Measurements from ENCODE around the gene CFAP77. TPM values are rescaled to one million over a fixed set of nuclear protein-coding genes. Genes with fewer than 3 reads are reported as not detected.

CFAP77 gene
- total and polyA plus RNA-seq, 2 of the 4 experiments (the other 2 are of a cell fraction) = not detected

GRCh38 chr9:132571806-132572600 is 162.0 kb downstream of the CFAP77 start (continued):
- no peak for TF ChIP-seq BHLHE40 (IDR thresholded peaks at IDR 0.05; ENCODE audit: low read depth, low read length)

DNA sequence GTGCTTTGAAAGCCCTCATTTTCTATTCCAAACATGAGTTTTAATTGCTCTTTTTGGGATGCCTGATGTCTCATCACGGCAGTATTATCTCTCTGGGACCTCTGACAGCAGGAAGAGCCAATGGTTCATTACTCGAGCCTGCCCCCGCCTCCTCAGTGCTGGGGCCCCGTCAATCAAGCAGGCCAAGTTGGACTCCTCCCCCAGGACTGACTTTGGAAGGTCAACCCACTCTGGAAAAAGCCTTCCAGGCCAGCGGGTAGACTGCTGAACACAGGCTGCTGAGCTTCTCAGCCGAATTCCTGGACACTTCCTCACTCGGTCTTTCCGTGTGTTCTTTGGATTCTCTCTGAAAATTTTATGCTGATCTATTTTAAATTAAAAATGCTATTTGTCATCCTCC is 162.9 kb downstream of the CFAP77 start:
- Histone ChIP-seq H3K4me1 (ENCODE audit: control insufficient read depth, insufficient read depth, low read length) (no peaks in the 10 kb centered on the region), H3K27me3 (ENCODE audit: control insufficient read depth, insufficient read depth, low read length) (peaks cover 46% of the 10 kb centered on the region), H3K79me1 (ENCODE audit: low read depth in 1 of 2, low read length in 2 of 2) (no peaks in the 10 kb centered on the region), H3K4me3 (ENCODE audit: insufficient read depth, low read depth, low read length) (no peak overlapping the region), H4K5ac (ENCODE audit: low read depth, low read length) (no peak overlapping the region), H3K27ac (ENCODE audit: insufficient read depth, low read length) (no peak overlapping the region), H2BK15ac (ENCODE audit: low read depth, low read length) (no peak overlapping the region), H2AK9ac (replicated peaks; ENCODE audit: low read depth, low read length, poor library complexity) (no peak overlapping the region), H2AFZ (replicated peaks; ENCODE audit: low read length, poor library complexity) (no peak overlapping the region), H3K4me2 (ENCODE audit: low read depth, low read length) (no peak overlapping the region), H2BK120ac (ENCODE audit: low read depth, low read length) (no peak overlapping the region), H3K56ac (ENCODE audit: extremely low read depth, insufficient read depth, low read length) (no peak overlapping the region), H3K9me1 (ENCODE audit: insufficient read depth, low read length) (no peaks in the 10 kb centered on the region), H3K14ac (replicated peaks; ENCODE audit: low read depth, low read length) (no peak overlapping the region), H2AK5ac (ENCODE audit: low read depth, low read length) (no peak overlapping the region), H4K8ac (ENCODE audit: low read depth in 2 of 2, low read length in 2 of 2) (no peak overlapping the region), H3K9ac (ENCODE audit: low read depth, low read length) (no peak overlapping the region), H4K20me1 (ENCODE audit: insufficient read depth, low read length) (no peaks in the 10 kb centered on the region), H4K91ac (ENCODE audit: insufficient read depth, low read depth, low read length) (no peak overlapping the region), H2BK20ac (ENCODE audit: low read depth, low read length) (no peak overlapping the region), H3K9me3 (ENCODE audit: control insufficient read depth, insufficient read depth, low read length) (no peaks in the 10 kb centered on the region), H3K18ac (ENCODE audit: low read depth, low read length) (no peak overlapping the region), H3K4ac (ENCODE audit: low read depth, low read length) (no peak overlapping the region), H2BK5ac (ENCODE audit: low read depth, low read length, poor library complexity, severe bottlenecking) (no peak overlapping the region), H3K23ac (ENCODE audit: low read depth, low read length) (no peak overlapping the region), H3K36me3 (ENCODE audit: control insufficient read depth, insufficient read depth, low read length) (no peaks in the 10 kb centered on the region)
- intact Hi-C loops (cut with micrococcal nuclease) (no loop called here), dilution Hi-C loops (cut with HindIII; ENCODE audit: low sequenced_read_pairs, unreplicated experiment) (no loop called here), in situ Hi-C loops (cut with MboI; ENCODE audit: low sequenced_read_pairs) (no loop called here)
- CTCF ChIA-PET = no interaction called here
- WGBS, 2 experiments (ENCODE audit: extremely low coverage in 2 of 2, insufficient read length in 1 of 2) = 0% methylated on average over 3 of the region's 8 CpGs; no CpG with 5 or more reads in 1 of the 2 experiments
- BruUV-seq (replicated peaks) = no TSS peak
- ATAC-seq (ENCODE audit: low read depth) (no peak; the same call in 1 of the 2 replicates), DNase-seq (no peak)
- POLR2A ChIA-PET (ENCODE audit: unreplicated experiment) = no interaction called here
- TF ChIP-seq BHLHE40 (IDR thresholded peaks at IDR 0.05; ENCODE audit: low read depth, low read length) = no peak
- TF ChIP-seq POLR2A (IDR thresholded peaks at IDR 0.05; ENCODE audit: low read depth, low read length) = no peak
- no peak for TF ChIP-seq MAFK (IDR thresholded peaks at IDR 0.05; ENCODE audit: low read depth, low read length)
- TF ChIP-seq USF2 (IDR thresholded peaks at IDR 0.05; ENCODE audit: low read depth, low read length) = no peak
- no peak for TF ChIP-seq ELK1 (IDR thresholded peaks at IDR 0.05; ENCODE audit: borderline replicate concordance, low read depth, low read length)
- no peak for TF ChIP-seq NFE2L2 (IDR thresholded peaks at IDR 0.05; ENCODE audit: low read depth, low read length)
